HG02973 (cell line): ENCODE data around the gene PAFAH1B2.
"Not testable (repeated sequence)": the region's sequence is repeated elsewhere in the genome, so short reads cannot be mapped to it uniquely, and the experiment has no call there.

Source experiments
- ATAC-seq: cut with Tn5 transposase; IDR thresholded peaks from one replicate; pipeline ENCODE4 v1.9.1; 2021; ENCODE audit warnings: moderate library complexity; ENCODE audit not compliant: unreplicated experiment

PAFAH1B2 gene

DNA sequence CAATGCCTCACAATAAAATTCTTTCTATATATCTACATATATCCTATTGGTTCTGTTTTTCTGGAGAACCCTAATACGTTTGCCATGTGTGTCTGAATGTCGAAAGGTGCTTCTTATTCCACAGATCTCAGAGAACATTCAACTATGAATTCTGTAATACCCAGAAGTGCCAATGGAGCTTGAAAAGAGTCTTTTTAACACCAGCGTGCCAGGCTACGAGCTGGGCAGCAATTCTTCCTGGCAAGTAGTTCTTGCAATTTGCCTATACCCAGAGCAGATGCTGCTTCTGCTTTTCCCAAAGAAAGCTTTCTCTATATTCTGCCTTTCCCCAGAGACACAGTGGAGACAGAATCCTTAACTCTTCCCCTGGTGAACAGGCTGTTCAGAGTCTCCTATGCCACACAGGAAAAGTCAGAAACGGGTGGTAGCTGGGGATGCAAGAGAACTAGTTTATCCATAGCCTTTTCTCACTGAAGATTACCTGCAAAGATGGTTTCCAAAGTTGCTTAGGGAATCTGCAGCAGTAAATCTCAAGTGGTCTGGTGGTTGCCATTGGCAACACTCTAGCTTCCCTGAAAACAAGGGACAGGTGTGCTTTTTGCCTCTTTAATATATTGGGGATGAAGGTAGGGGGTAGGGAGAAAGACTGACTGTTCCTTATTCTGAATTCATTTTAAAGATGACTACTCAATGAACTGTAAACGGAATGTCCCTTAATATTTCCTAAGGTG, 16.8 kb upstream of the PAFAH1B2 start:
- ATAC-seq: no peak

- ATAC-seq: no peak
These were observed 15.8 kb upstream of the PAFAH1B2 start for GRCh38 chr11:117128289-117128688.

DNA sequence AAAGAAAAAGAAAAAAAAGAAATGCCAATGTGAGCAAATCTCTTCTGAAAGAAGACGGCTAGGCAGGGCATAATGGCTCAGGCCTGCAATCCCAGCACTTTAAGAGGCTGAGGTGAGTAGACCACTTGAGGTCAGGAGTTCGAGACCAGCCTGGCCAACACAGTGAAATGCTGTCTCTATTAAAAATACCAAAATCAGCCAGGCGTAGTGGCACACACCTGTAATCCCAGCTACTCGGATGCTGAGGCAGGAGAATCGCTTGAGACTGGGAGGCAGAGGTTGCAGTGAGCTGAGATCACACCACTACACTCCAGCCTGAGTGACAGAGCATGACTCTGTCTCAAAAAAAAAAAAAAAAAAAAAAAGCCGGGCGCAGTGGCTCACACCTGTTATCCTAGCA, 13.7 kb upstream of the PAFAH1B2 start:
- not testable (repeated sequence) for ATAC-seq

- ATAC-seq: no peak
These were observed 13.2 kb upstream of the PAFAH1B2 start for GRCh38 chr11:117130879-117131278.

- ATAC-seq: no peak
These were observed 9.7 kb upstream of the PAFAH1B2 start for GRCh38 chr11:117134431-117134830.

DNA sequence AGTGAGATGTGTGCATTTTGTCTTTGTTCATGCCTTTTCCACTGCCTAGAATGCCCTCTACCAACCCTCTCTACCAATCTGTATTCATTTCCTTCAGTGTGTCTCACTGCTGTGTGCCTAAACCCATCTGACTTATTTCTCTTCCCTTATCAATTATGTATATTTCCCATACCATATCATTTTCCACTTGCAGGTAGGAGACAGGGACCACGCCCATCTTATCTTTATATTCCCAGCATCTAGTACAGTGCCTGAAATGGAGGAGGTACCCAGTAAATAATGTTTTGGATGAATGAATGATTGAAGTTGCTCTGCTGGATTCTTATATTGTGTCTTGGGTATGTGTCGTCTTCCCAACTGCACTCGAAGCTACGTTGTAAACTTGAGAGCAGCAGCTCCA, 9.1 kb upstream of the PAFAH1B2 start:
- ATAC-seq: not testable (repeated sequence)

- not testable (repeated sequence) for ATAC-seq
These were observed 6.6 kb upstream of the PAFAH1B2 start for GRCh38 chr11:117137223-117138086.

DNA sequence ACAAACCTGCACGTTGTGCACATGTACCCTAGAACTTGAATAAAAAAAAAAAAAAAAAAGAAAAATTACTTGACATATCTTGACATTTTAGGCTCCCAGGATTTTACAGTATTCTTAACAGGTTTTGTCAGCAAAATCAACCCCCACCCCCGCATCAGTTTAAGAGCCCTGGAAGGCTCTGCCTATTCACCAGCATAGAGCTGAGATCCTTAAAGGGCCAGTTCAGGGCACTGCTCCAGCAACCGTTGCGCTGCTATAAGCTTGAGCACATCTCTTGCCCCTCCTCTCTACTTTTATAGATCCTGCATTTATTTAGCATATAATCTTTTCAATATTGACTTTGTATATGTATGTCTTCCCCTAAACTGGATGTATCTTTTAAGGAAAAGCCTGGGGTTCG, 697 bp upstream of the PAFAH1B2 start:
- ATAC-seq: peak; percentile 20

DNA sequence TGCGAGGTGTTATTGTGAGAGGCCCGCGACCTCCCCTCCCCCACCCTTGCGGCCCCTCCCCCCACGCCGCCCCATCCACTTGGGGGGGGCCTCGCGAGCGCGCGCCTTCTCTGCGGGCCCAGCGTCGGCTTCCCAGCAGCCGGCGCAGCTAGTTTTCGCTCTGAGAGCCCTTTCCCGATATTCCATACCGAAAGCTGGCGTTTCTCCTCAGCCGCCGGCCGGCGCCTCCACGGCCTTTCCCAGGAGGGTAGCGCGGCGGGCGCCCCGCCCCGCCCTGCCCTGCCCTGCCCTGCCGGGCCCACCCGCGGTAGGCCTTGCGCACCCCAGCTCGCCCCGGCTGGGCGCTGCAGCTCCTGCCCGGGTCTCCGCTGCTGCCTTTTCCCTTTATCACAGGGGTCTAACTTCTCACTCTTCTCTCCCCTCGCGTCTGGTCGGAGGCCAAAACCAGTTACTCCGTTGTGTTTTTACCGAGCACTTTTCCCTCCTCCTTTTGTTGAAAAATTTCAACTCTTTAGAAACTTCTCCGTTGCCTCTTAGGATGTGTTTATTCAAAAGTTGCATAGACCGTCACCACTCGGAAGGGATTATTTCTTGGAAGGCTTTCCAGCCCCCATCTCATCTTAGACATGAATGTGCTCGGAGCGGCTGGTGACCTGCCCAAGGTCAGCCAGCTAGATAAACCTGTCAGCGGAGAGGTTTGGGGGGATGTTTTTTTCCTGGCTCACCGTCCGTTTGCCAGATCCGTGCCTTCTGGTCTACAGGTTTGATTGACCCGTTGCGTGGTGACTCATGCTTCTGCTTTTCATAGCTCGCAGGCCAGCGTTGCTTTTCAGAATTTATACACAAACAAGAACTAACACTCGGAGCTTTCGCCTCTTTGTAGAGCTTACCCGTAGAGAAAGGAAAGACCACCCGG, 648 bp downstream of the PAFAH1B2 start:
- ATAC-seq: peak; percentile 41

- ATAC-seq: no peak
These were observed 1.3 kb downstream of the PAFAH1B2 start for GRCh38 chr11:117145393-117145761.

DNA sequence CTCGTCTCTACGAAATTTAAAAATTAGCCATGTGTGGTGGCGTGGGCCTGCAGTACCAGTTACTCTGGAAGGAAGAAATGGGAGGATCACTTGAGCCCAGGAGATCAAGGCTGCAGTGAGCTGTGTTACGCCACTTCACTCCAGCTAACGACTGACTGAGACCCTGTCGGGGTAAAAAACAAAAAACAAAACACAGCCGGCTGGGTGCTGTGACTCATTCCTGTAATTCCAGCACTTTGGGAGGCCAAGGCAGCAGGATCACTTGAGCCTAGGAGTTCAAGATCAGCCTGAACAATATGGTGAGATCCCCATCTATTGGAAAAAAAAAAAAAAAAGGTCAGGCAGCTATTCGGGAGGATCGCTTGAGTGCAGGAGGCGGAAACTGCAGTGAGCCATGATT, 2.4 kb downstream of the PAFAH1B2 start:
- ATAC-seq: no peak

GRCh38 chr11:117152066-117152465, 8.0 kb downstream of the PAFAH1B2 start:
- no peak for ATAC-seq

DNA sequence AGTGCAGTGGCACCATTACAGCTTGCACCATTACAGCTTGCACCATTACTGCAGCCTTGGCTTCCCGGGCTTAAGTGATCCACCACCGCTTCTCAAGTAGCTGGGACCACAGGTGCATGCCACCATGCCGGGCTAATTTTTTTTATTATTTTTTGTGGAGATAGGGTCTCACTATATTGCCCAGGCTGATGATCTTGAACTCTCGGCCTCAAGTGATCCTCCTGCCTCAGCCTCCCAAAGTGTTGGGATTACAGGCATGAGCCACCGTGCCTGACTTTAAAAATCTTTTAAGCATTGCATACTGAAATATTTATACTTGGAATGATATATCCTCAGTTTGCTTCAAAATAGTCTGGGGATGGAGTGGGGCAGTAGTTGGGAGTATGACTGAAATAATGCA, 10.4 kb downstream of the PAFAH1B2 start:
- no peak for ATAC-seq

DNA sequence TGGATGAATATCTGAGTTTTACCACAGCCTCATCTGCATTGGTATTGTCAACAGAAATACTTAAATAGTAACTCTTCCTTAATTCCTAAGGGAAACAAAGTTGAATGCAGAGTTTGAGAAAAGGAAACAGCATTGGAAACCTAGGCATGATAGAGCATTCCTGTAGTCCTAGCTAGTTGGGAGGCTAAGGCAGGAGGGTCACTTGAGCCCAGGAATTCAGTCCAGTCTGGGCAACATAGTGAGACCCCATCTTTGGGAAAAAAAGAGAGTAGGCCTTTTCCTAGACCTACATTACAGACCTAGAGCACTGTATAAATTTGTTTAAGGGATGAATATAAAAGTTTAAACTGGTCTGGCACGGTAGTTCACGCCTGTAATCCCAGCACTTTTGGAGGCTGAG, 13.4 kb downstream of the PAFAH1B2 start:
- ATAC-seq: no peak

GRCh38 chr11:117159892-117160291, 15.8 kb downstream of the PAFAH1B2 start:
- ATAC-seq: no peak

- no peak for ATAC-seq
These were observed 16.7 kb downstream of the PAFAH1B2 start for GRCh38 chr11:117160826-117161225.

DNA sequence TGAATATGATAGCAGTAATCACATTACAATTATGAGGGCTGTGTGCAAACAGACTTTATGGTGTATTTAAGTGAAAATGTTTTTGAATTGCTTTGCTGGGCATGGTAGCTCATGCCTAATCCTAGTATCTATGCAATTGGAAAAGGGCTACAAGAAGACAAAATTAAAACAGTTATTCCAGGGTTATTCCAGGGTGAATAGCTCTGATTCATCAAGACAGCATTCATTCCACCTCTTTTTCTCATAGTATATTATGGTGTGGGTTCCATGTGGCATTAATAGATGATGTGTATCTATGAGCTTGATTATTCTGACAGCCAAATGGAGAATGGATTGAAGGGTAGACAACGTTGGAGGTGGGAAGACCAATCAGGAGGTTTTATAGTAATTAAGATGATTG, 22.4 kb downstream of the PAFAH1B2 start:
- no peak for ATAC-seq

- no peak for ATAC-seq
These were observed 25.6 kb downstream of the PAFAH1B2 start for GRCh38 chr11:117169736-117170135.

GRCh38 chr11:117170210-117170609, 26.1 kb downstream of the PAFAH1B2 start:
- no peak for ATAC-seq

- no peak for ATAC-seq
These were observed 26.9 kb downstream of the PAFAH1B2 start for GRCh38 chr11:117171007-117171403.

- ATAC-seq: no peak
These were observed 27.4 kb downstream of the PAFAH1B2 start for GRCh38 chr11:117171404-117172061.
